ENCODE data around the gene OTUD3. TPM values are rescaled to one million over a fixed set of nuclear protein-coding genes. Genes with fewer than 3 reads are reported as not detected.
A peak's percentile ranks its signal among the peaks of the same experiment; 100 is the strongest.

The OTUD3 gene
- total and polyA plus RNA-seq, 2 of the 13 experiments (the other 11 are each of a cell fraction or from before 2014, with no cell fraction given), result 5.2 to 7.5 TPM

DNA sequence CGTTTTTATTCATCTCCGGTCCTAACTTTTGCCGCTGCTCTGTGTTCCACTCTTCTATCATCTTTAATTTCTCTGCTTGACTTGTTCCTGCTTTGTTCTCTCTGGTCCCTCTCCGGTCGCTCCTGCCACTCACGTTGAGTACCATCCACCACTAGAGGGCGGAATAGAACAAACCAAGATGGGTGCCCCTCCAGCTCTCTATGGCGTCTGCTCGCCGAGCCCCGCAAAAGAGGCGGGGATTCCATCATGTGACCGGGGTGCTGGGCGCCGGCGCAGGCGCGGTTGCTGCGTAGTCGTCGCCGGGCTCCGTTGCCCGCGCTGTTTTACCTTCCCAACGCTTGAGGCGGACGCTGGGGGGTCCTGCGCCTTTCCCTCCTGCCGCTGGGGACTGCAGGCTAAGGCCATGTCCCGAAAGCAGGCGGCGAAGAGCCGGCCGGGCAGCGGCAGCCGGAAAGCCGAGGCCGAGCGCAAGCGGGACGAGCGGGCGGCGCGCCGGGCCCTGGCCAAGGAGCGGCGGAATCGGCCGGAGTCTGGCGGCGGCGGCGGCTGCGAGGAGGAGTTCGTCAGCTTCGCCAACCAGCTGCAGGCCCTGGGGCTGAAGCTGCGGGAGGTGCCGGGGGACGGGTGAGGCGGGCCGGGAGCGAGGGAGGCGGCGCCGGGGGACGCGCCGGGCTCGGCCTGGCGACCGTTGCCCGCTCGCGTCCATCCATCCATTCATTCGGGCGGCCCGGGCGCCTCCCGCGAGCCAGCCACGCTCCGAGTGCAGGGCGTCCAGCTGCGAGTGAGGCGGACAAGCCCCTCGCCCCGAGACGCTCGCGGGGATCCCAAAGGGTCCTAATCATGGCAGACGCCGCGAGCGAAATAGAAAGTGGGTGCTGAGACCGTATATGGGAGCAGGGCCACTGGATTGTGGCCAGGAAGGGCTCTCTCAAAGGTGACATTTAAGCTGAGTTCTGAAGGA lies at the start of gene OTUD3 (continued):
- no peak for TF ChIP-seq FIP1L1 (IDR thresholded peaks at IDR 0.05; ENCODE audit: borderline replicate concordance, insufficient read depth, low read depth, low read length)
- no peak for TF ChIP-seq ZNF496 (CRISPR knock-in tag; IDR thresholded peaks at IDR 0.05; ENCODE audit: insufficient replicate concordance)
- TF ChIP-seq, protein P1, sequence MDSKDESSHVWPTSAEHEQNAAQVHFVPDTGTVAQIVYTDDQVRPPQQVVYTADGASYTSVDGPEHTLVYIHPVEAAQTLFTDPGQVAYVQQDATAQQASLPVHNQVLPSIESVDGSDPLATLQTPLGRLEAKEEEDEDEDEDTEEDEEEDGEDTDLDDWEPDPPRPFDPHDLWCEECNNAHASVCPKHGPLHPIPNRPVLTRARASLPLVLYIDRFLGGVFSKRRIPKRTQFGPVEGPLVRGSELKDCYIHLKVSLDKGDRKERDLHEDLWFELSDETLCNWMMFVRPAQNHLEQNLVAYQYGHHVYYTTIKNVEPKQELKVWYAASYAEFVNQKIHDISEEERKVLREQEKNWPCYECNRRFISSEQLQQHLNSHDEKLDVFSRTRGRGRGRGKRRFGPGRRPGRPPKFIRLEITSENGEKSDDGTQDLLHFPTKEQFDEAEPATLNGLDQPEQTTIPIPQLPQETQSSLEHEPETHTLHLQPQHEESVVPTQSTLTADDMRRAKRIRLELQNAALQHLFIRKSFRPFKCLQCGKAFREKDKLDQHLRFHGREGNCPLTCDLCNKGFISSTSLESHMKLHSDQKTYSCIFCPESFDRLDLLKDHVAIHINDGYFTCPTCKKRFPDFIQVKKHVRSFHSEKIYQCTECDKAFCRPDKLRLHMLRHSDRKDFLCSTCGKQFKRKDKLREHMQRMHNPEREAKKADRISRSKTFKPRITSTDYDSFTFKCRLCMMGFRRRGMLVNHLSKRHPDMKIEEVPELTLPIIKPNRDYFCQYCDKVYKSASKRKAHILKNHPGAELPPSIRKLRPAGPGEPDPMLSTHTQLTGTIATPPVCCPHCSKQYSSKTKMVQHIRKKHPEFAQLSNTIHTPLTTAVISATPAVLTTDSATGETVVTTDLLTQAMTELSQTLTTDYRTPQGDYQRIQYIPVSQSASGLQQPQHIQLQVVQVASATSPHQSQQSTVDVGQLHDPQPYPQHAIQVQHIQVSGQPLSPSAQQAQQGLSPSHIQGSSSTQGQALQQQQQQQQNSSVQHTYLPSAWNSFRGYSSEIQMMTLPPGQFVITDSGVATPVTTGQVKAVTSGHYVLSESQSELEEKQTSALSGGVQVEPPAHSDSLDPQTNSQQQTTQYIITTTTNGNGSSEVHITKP (CRISPR knock-in tag; IDR thresholded peaks at IDR 0.05; ENCODE audit: low read depth), result 0 out of 2 replicates have a peak, but pooled peaks have one; percentile 24
- TF ChIP-seq, protein P2, sequence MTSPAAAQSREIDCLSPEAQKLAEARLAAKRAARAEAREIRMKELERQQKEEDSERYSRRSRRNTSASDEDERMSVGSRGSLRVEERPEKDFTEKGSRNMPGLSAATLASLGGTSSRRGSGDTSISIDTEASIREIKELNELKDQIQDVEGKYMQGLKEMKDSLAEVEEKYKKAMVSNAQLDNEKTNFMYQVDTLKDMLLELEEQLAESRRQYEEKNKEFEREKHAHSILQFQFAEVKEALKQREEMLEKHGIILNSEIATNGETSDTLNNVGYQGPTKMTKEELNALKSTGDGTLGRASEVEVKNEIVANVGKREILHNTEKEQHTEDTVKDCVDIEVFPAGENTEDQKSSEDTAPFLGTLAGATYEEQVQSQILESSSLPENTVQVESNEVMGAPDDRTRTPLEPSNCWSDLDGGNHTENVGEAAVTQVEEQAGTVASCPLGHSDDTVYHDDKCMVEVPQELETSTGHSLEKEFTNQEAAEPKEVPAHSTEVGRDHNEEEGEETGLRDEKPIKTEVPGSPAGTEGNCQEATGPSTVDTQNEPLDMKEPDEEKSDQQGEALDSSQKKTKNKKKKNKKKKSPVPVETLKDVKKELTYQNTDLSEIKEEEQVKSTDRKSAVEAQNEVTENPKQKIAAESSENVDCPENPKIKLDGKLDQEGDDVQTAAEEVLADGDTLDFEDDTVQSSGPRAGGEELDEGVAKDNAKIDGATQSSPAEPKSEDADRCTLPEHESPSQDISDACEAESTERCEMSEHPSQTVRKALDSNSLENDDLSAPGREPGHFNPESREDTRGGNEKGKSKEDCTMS (CRISPR knock-in tag; conservative IDR thresholded peaks at IDR 0.05), result no peak
- TF ChIP-seq, protein P3, sequence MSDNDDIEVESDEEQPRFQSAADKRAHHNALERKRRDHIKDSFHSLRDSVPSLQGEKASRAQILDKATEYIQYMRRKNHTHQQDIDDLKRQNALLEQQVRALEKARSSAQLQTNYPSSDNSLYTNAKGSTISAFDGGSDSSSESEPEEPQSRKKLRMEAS (IDR thresholded peaks at IDR 0.05), result peak; percentile 85
- TF ChIP-seq, protein P4, sequence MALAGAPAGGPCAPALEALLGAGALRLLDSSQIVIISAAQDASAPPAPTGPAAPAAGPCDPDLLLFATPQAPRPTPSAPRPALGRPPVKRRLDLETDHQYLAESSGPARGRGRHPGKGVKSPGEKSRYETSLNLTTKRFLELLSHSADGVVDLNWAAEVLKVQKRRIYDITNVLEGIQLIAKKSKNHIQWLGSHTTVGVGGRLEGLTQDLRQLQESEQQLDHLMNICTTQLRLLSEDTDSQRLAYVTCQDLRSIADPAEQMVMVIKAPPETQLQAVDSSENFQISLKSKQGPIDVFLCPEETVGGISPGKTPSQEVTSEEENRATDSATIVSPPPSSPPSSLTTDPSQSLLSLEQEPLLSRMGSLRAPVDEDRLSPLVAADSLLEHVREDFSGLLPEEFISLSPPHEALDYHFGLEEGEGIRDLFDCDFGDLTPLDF (CRISPR knock-in tag; IDR thresholded peaks at IDR 0.05), result peak; percentile 67; the same call in 1 of the 2 replicates
- 0 out of 2 replicates have a peak, but pooled peaks have one; percentile 68 for TF ChIP-seq ZKSCAN8 (CRISPR knock-in tag; IDR thresholded peaks at IDR 0.05; ENCODE audit: borderline replicate concordance)
- TF ChIP-seq GTF3A (CRISPR knock-in tag; conservative IDR thresholded peaks at IDR 0.05), result no peak
- TF ChIP-seq HMG20B (CRISPR knock-in tag; conservative IDR thresholded peaks at IDR 0.05), result no peak
- no peak for TF ChIP-seq MYNN (CRISPR knock-in tag; IDR thresholded peaks at IDR 0.05; ENCODE audit: low read depth)
- TF ChIP-seq ZNF441 (CRISPR knock-in tag; IDR thresholded peaks at IDR 0.05; ENCODE audit: borderline replicate concordance), result peak; percentile 78; the same call in 1 of the 2 replicates
- TF ChIP-seq, protein P5, sequence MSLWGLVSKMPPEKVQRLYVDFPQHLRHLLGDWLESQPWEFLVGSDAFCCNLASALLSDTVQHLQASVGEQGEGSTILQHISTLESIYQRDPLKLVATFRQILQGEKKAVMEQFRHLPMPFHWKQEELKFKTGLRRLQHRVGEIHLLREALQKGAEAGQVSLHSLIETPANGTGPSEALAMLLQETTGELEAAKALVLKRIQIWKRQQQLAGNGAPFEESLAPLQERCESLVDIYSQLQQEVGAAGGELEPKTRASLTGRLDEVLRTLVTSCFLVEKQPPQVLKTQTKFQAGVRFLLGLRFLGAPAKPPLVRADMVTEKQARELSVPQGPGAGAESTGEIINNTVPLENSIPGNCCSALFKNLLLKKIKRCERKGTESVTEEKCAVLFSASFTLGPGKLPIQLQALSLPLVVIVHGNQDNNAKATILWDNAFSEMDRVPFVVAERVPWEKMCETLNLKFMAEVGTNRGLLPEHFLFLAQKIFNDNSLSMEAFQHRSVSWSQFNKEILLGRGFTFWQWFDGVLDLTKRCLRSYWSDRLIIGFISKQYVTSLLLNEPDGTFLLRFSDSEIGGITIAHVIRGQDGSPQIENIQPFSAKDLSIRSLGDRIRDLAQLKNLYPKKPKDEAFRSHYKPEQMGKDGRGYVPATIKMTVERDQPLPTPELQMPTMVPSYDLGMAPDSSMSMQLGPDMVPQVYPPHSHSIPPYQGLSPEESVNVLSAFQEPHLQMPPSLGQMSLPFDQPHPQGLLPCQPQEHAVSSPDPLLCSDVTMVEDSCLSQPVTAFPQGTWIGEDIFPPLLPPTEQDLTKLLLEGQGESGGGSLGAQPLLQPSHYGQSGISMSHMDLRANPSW (CRISPR knock-in tag; IDR thresholded peaks at IDR 0.05; ENCODE audit: borderline replicate concordance), result 0 out of 2 replicates have a peak, but pooled peaks have one; percentile 29
- peak; percentile 78 for TF ChIP-seq ZNF501 (CRISPR knock-in tag; IDR thresholded peaks at IDR 0.05)
- peak; percentile 91; the same call in 1 of the 2 replicates for TF ChIP-seq ZNF776 (CRISPR knock-in tag; IDR thresholded peaks at IDR 0.05)
- peak; percentile 88 for TF ChIP-seq KDM4B (CRISPR knock-in tag; IDR thresholded peaks at IDR 0.05)
